HepG2 (cell line): ENCODE results near the gene AGBL1. TPM values are rescaled to one million over a fixed set of nuclear protein-coding genes. Genes with fewer than 3 reads are reported as not detected.

Experiments used
- ATAC-seq: fragments of 200-7000 bp; cut with Tn5 transposase; 3 replicates; pipeline ENCODE4 v1.9.1; 2020; ENCODE audit warnings: mild to moderate bottlenecking, moderate library complexity
- BruUV-seq: library from RNA; stranded (reverse); fragments of 400-500 nt; replicated peaks from 2 replicates; lab custom pipeline; 2021; lab: Mats Ljungman, UMichigan
- CTCF ChIA-PET: fragments of 300-600 bp; formaldehyde crosslinking; extraction: SDS; loops from one replicate; lab custom pipeline; 2021; ENCODE audit warnings: low total read pairs, inconsistent platforms, low intra/inter-chr PET ratio; lab: Yijun Ruan, JAX
- POLR2A ChIA-PET: fragments of 350-600 bp; sonication (Branson Sonifier 250); formaldehyde crosslinking; loops from one replicate; lab custom pipeline; 2020; ENCODE audit warnings: antibody characterized with exemption, inconsistent platforms; lab: Yijun Ruan, JAX
- DNase-seq: peaks from one replicate; pipeline ENCODE4 v3.0.0-alpha.2; 2015; ENCODE audit warnings: low spot score
- FAIRE-seq: peaks from 3 replicates; lab custom pipeline; 2011; peaks lifted over from hg19 to GRCh38; lab: Jason Lieb, UNC
- H2AFZ ChIP-seq: one replicate; pipeline ENCODE4 v1.6.1; 2011; ENCODE audit warnings: low read length, inconsistent platforms
- H3K27ac ChIP-seq: fragments of 300-600 bp; 3 replicates; pipeline ENCODE4 v1.8.0; 2011; ENCODE audit warnings: mixed run types, mild to moderate bottlenecking, mixed read lengths, low read length, inconsistent platforms; ENCODE audit not compliant: insufficient read depth; ENCODE audit errors: extremely low read length
- H3K27me3 ChIP-seq, 2 experiments: fragments of 200-600 bp in 1 of 2; 2 replicates in 1 of 2; 3 replicates in 1 of 2; pipeline versions ENCODE4 v1.6.0 to v1.8.0; 2011; ENCODE audit warnings: low read length in 2 of 2, mild to moderate bottlenecking in 2 of 2, moderate library complexity in 2 of 2, inconsistent platforms in 1 of 2; ENCODE audit not compliant: insufficient read depth in 2 of 2, control insufficient read depth in 1 of 2
- H3K36me3 ChIP-seq, 2 experiments: fragments of 200-600 bp in 1 of 2; replicated peaks in 1 of 2; 2 replicates in 1 of 2; 3 replicates in 1 of 2; pipeline versions ENCODE4 v1.5.1 to v1.8.0; 2011; ENCODE audit warnings: low read length in 2 of 2, inconsistent platforms in 1 of 2; ENCODE audit not compliant: insufficient read depth in 2 of 2, control insufficient read depth in 1 of 2
- H3K4me1 ChIP-seq: 2 replicates; pipeline ENCODE4 v1.5.1; 2012; ENCODE audit warnings: low read length, inconsistent platforms; ENCODE audit not compliant: insufficient read depth
- H3K4me2 ChIP-seq: 2 replicates; pipeline ENCODE4 v1.6.0; 2011; ENCODE audit warnings: low read depth, low read length, inconsistent platforms
- H3K4me3 ChIP-seq, 3 experiments: fragments of 200-600 bp in 1 of 3; sonication (generic), shearing (Covaris generic) in 1 of 3; replicated peaks in 1 of 3; 2 replicates each; pipeline ENCODE4 v1.5.1; 2011 to 2016; ENCODE audit warnings: low read length in 3 of 3, inconsistent platforms in 2 of 3, low read depth in 2 of 3, mild to moderate bottlenecking in 2 of 3, control low read depth in 1 of 3, mixed read lengths in 1 of 3; ENCODE audit not compliant: insufficient read depth in 1 of 3
- H3K79me2 ChIP-seq: one replicate; pipeline ENCODE4 v1.6.1; 2011; ENCODE audit warnings: low read length, inconsistent platforms; ENCODE audit not compliant: insufficient read depth
- H3K9ac ChIP-seq: 2 replicates; pipeline ENCODE4 v1.6.0; 2011; ENCODE audit warnings: mild to moderate bottlenecking, low read depth, low read length, inconsistent platforms; ENCODE audit not compliant: insufficient read depth
- H3K9me3 ChIP-seq: 2 replicates; pipeline ENCODE4 v1.5.1; 2012; ENCODE audit warnings: mild to moderate bottlenecking, low read length
- H4K20me1 ChIP-seq: 2 replicates; pipeline ENCODE4 v1.6.0; 2011; ENCODE audit warnings: inconsistent platforms, mild to moderate bottlenecking, low read length, moderate library complexity; ENCODE audit not compliant: insufficient read depth
- ARNTL ChIP-seq: sonication (generic); formaldehyde crosslinking; IDR thresholded peaks from 2 replicates; pipeline ENCODE4 v1.4.0; 2020; ENCODE audit warnings: mild to moderate bottlenecking, missing genetic modification reagents
- GZF1 ChIP-seq: sonication (generic); formaldehyde crosslinking; IDR thresholded peaks from 2 replicates; pipeline ENCODE4 v1.5.1; 2020; ENCODE audit warnings: mild to moderate bottlenecking, missing genetic modification reagents
- NCOA5 ChIP-seq: sonication (generic); formaldehyde crosslinking; IDR thresholded peaks from 2 replicates; pipeline ENCODE4 v1.4.0; 2020; ENCODE audit warnings: missing genetic modification reagents
- NR2F1 ChIP-seq, 2 experiments: fragments of 450-650 bp in 1 of 2; formaldehyde crosslinking in 1 of 2; IDR thresholded peaks; 2 replicates each; pipeline versions ENCODE4 v1.5.0 to v1.6.1; 2016 to 2020; ENCODE audit warnings: mild to moderate bottlenecking in 1 of 2, missing compliant biosample characterization in 1 of 2, missing genetic modification reagents in 1 of 2, moderate library complexity in 1 of 2
- PHB2 ChIP-seq: fragments of 450-650 bp; IDR thresholded peaks from 2 replicates; pipeline ENCODE4 v1.6.1; 2018; ENCODE audit not compliant: partially characterized antibody
- REPIN1 ChIP-seq: sonication (generic); formaldehyde crosslinking; IDR thresholded peaks from 2 replicates; pipeline ENCODE4 v1.8.0; 2022; ENCODE audit warnings: missing genetic modification reagents, low read depth, mild to moderate bottlenecking, borderline replicate concordance
- SCMH1 ChIP-seq: sonication (generic); formaldehyde crosslinking; IDR thresholded peaks from 2 replicates; pipeline ENCODE4 v1.9.0; 2021; ENCODE audit warnings: missing genetic modification reagents, mild to moderate bottlenecking, borderline replicate concordance
- SP5 ChIP-seq: IDR thresholded peaks from 2 replicates; pipeline ENCODE4 v1.6.1; 2016; ENCODE audit warnings: low read depth, borderline replicate concordance
- TCF7L2 ChIP-seq: IDR thresholded peaks from 2 replicates; pipeline ENCODE4 v1.6.1; 2011; ENCODE audit warnings: mild to moderate bottlenecking, low read depth, low read length, moderate library complexity
- TEAD2 ChIP-seq: sonication (generic); formaldehyde crosslinking; IDR thresholded peaks from 2 replicates; pipeline ENCODE4 v1.9.0; 2021; ENCODE audit warnings: missing genetic modification reagents
- ZNF160 ChIP-seq: sonication (generic); formaldehyde crosslinking; IDR thresholded peaks from 2 replicates; pipeline ENCODE4 v1.8.0; 2022; ENCODE audit warnings: mild to moderate bottlenecking, inconsistent platforms, missing genetic modification reagents
- ZNF274 ChIP-seq: sonication (generic); formaldehyde crosslinking; IDR thresholded peaks from 2 replicates; pipeline ENCODE4 v1.5.1; 2020; ENCODE audit warnings: mild to moderate bottlenecking, missing genetic modification reagents
- ZNF468 ChIP-seq: sonication (generic); formaldehyde crosslinking; IDR thresholded peaks from 2 replicates; pipeline ENCODE4 v1.8.0; 2022; ENCODE audit warnings: mild to moderate bottlenecking, moderate library complexity, missing genetic modification reagents
- ZNF501 ChIP-seq: sonication (generic); formaldehyde crosslinking; IDR thresholded peaks from 2 replicates; pipeline ENCODE4 v1.5.1; 2020; ENCODE audit warnings: mild to moderate bottlenecking, moderate library complexity, missing genetic modification reagents
- ZNF577 ChIP-seq: sonication (generic); formaldehyde crosslinking; IDR thresholded peaks from 2 replicates; pipeline ENCODE4 v1.4.0; 2020; ENCODE audit warnings: mild to moderate bottlenecking, low read depth, missing genetic modification reagents, borderline replicate concordance
- ZNF619 ChIP-seq: sonication (generic); formaldehyde crosslinking; IDR thresholded peaks from 2 replicates; pipeline ENCODE4 v1.4.0; 2020; ENCODE audit warnings: mild to moderate bottlenecking, missing genetic modification reagents
- ZNF790 ChIP-seq: sonication (generic); formaldehyde crosslinking; IDR thresholded peaks from 2 replicates; pipeline ENCODE4 v1.8.0; 2022; ENCODE audit warnings: missing genetic modification reagents, mild to moderate bottlenecking, borderline replicate concordance
- ZSCAN12 ChIP-seq: sonication (generic); formaldehyde crosslinking; IDR thresholded peaks from 2 replicates; pipeline ENCODE4 v1.9.0; 2021; ENCODE audit warnings: mild to moderate bottlenecking, missing genetic modification reagents
- WGBS: methylation state at CpG from one replicate; pipeline ENCODE4 v1.1.6; 2017; ENCODE audit warnings: low lambda C conversion rate; 5-methylcytosine and 5-hydroxymethylcytosine counted together
- in situ Hi-C: cut with HindIII; loops from 2 replicates; pipeline ENCODE4 v1.10.0; 2017; ENCODE audit warnings: low pct_unique_long_range_greater_than_20kb; ENCODE audit not compliant: extremely low pct_ligation_motif_present
- intact Hi-C: fragments of 100-400 bp; cut with micrococcal nuclease; formaldehyde crosslinking; loops from one replicate; pipeline ENCODE4 v1.10.0; 2022; ENCODE audit not compliant: unreplicated experiment
- polyA plus RNA-seq, 8 experiments: library from polyadenylated mRNA; depleted of rRNA in 3 of 8; stranded (reverse) in 7 of 8; unstranded in 1 of 8; fragments of >200 nt; fragmentation: Illumina TruSeq in 4 of 8; extraction: Trizol in 4 of 8; gene quantifications; 2 replicates each; pipeline versions ENCODE4 v1.2.1 to v1.2.3, GENCODE V29; 2011 to 2016; ENCODE audit warnings: low read depth in 4 of 8, missing spikeins in 1 of 8, mixed read lengths in 1 of 8; ENCODE audit not compliant: insufficient read depth in 1 of 8
- total RNA-seq, 5 experiments: library from RNA; depleted of rRNA; stranded (reverse); fragments of >200 nt; fragmentation: Illumina TruSeq; extraction: Trizol; gene quantifications; 2 replicates each; pipeline ENCODE4 v1.2.3, GENCODE V29; 2016; ENCODE audit warnings: low read depth in 1 of 5
- TF ChIP-seq, protein P1 (sequence below), 2 experiments: fragments of 450-650 bp in 1 of 2; sonication (generic) in 1 of 2; formaldehyde crosslinking; IDR thresholded peaks; 2 replicates each; pipeline versions ENCODE4 v1.5.0 to v1.8.0; 2020 to 2022; ENCODE audit warnings: mild to moderate bottlenecking in 1 of 2, missing genetic modification reagents in 1 of 2
- TF ChIP-seq, protein P2 (sequence below): sonication (generic); formaldehyde crosslinking; IDR thresholded peaks from 2 replicates; pipeline ENCODE4 v1.4.0; 2020; ENCODE audit warnings: missing genetic modification reagents

Gene AGBL1
- total and polyA plus RNA-seq, 2 of the 13 experiments (the other 11 are each of a cell fraction or from before 2014, with no cell fraction given): 0.01 TPM; not detected in 1

DNA sequence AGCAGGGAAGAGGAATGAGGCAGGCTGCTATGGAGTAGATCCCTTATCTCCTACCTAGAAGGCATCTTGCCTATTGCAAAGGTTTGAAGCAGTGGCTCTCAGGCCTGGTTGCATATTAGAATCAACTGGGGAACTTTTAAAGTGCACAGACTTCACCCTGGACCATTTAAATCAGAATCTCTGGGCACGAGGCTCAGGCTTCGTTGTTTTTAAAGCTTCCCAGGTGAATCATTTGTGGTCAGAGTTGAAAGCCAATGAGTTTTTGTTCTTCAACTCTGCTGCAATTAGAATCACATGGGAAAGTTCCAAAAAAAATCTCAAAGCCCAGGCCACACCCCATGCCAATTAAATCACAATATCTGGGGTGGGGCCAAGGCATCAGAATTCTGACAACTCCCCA, 773.1 kb downstream of the AGBL1 start (continued):
- TF ChIP-seq ZNF501 (no peak), ARNTL (CRISPR knock-in tag) (no peak), ZNF577 (CRISPR knock-in tag) (no peak), ZNF160 (CRISPR knock-in tag) (no peak), ZNF619 (CRISPR knock-in tag) (no peak), NCOA5 (CRISPR knock-in tag) (no peak), NR2F1 (CRISPR knock-in tag; IDR thresholded peaks at IDR 0.05) (no peak), ZNF790 (no peak)

DNA sequence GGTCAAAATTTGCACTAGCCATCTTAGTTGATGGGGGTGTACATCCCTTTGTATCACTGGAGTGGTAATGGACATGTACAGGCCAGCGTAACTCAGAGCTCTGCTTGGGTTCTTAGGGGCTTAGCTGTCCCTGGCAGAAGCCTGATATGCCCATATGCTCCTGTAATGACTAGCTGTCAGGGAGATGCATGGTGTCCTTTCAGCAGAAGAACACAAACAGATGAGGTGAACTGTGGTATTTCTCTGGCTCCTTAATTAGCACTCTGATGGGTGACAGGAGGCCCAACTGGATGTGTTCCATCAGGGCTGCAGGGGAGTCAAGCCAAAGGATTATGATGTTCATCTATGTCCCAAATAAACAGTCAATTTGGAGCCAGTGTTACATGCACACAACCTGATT, 774.5 kb downstream of the AGBL1 start:
- Histone ChIP-seq H3K4me2 (no peak overlapping the region), H3K9me3 (peaks cover 95% of the 10 kb centered on the region), H2AFZ (no peak overlapping the region), H3K4me1 (no peaks in the 10 kb centered on the region), H4K20me1 (no peaks in the 10 kb centered on the region), H3K9ac (no peak overlapping the region), H3K27me3 (no peaks in the 10 kb centered on the region), H3K27ac (no peak overlapping the region), H3K79me2 (no peaks in the 10 kb centered on the region), H3K4me3 (no peak overlapping the region), H3K36me3 (no peaks in the 10 kb centered on the region)
- ATAC-seq: no peak
- in situ Hi-C loops: no loop called here
- intact Hi-C loops: no loop called here
- 0% methylated on average over 1 of the region's 1 CpG for WGBS
- no peak for FAIRE-seq
- CTCF ChIA-PET: no interaction called here
- BruUV-seq: no TSS peak
- DNase-seq: no peak
- POLR2A ChIA-PET: no interaction called here
- TF ChIP-seq SCMH1 (CRISPR knock-in tag) (no peak), ZNF468 (CRISPR knock-in tag) (no peak), REPIN1 (no peak), PHB2 (no peak), SP5 (CRISPR knock-in tag) (no peak), GZF1 (CRISPR knock-in tag) (no peak), ZSCAN12 (CRISPR knock-in tag) (no peak), TEAD2 (no peak), ZNF274 (no peak), TCF7L2 (no peak)
- TF ChIP-seq, protein P1, sequence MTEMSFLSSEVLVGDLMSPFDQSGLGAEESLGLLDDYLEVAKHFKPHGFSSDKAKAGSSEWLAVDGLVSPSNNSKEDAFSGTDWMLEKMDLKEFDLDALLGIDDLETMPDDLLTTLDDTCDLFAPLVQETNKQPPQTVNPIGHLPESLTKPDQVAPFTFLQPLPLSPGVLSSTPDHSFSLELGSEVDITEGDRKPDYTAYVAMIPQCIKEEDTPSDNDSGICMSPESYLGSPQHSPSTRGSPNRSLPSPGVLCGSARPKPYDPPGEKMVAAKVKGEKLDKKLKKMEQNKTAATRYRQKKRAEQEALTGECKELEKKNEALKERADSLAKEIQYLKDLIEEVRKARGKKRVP (CRISPR knock-in tag; IDR thresholded peaks at IDR 0.05): no peak
- TF ChIP-seq, protein P2, sequence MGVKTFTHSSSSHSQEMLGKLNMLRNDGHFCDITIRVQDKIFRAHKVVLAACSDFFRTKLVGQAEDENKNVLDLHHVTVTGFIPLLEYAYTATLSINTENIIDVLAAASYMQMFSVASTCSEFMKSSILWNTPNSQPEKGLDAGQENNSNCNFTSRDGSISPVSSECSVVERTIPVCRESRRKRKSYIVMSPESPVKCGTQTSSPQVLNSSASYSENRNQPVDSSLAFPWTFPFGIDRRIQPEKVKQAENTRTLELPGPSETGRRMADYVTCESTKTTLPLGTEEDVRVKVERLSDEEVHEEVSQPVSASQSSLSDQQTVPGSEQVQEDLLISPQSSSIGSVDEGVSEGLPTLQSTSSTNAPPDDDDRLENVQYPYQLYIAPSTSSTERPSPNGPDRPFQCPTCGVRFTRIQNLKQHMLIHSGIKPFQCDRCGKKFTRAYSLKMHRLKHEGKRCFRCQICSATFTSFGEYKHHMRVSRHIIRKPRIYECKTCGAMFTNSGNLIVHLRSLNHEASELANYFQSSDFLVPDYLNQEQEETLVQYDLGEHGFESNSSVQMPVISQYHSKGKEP (CRISPR knock-in tag): no peak
